ENCODE measurements around the gene EFNA5. TPM values are rescaled to one million over a fixed set of nuclear protein-coding genes. Genes with fewer than 3 reads are reported as not detected.
A peak's percentile ranks its signal among the peaks of the same experiment; 100 is the strongest.

The EFNA5 gene
- total RNA-seq, 4 donors from 2014 or later, result 6.8 to 17.9 (median 11.5) TPM

DNA sequence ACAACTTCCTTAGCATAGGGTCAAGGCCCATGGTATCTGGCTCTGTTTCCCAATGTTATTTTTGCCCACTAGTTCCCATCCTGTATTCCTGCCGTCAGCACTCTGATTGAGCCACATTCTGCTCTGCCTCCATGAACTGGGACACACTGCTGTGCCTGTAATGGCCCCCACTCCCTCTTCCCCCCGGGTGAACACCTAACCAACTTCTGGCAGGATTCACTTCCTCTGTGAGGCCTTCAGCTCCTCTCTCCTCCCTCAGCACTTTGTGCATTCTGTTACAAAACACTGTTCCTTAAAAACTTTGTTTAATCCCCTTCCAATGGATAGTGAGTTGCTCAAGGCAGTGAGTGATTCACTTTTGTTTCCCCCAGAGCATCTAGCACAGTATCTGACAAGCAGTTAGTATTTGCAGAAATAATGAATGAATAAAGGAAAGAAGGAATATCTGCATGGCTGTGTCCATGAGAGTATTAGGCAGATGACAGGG lies 183.6 kb downstream of the EFNA5 start:
- Histone ChIP-seq H3K27me3 (no peaks in the 10 kb centered on the region), H3K27ac (peak overlapping the region; percentile 43 to 57 (median 53)), H3K4me1 (peaks cover 10 to 14% (median 13%) of the 10 kb centered on the region in 3 donors), H3K4me3 (no peak overlapping the region), H3K36me3 (peaks cover 0 to 6% (median 0%) of the 10 kb centered on the region in 3 donors), H3K9me3 (no peaks in the 10 kb centered on the region)
- TF ChIP-seq, protein P1, sequence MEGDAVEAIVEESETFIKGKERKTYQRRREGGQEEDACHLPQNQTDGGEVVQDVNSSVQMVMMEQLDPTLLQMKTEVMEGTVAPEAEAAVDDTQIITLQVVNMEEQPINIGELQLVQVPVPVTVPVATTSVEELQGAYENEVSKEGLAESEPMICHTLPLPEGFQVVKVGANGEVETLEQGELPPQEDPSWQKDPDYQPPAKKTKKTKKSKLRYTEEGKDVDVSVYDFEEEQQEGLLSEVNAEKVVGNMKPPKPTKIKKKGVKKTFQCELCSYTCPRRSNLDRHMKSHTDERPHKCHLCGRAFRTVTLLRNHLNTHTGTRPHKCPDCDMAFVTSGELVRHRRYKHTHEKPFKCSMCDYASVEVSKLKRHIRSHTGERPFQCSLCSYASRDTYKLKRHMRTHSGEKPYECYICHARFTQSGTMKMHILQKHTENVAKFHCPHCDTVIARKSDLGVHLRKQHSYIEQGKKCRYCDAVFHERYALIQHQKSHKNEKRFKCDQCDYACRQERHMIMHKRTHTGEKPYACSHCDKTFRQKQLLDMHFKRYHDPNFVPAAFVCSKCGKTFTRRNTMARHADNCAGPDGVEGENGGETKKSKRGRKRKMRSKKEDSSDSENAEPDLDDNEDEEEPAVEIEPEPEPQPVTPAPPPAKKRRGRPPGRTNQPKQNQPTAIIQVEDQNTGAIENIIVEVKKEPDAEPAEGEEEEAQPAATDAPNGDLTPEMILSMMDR (IDR thresholded peaks at IDR 0.05), result no peak
- TF ChIP-seq POLR2A (IDR thresholded peaks at IDR 0.05), result no peak
- no peak for DNase-seq
- intact Hi-C loops (cut with DNase I), result no loop called here
- WGBS, 2 donors, result 28 to 32% methylated on average over 2 of the region's 2 CpGs

DNA sequence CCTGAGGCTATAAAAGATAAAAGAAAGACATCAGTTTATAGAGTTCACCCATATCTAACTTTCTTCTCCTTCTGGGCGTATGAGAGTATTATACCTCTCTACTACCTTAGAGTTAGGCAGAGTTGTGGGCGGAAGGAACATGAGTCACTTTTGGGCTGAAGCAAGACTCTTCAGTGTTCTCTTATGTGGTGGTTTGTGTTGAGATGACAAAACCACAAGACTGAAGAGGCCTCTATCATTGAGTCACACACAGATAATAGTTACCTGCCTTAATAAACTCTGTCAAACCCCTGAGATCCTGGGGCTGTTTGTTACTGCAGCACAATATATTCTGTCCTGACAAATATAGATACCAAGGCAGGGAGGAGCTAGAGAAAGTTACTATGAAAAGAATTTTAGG lies 184.2 kb downstream of the EFNA5 start:
- WGBS, 2 donors, result 36 to 41% methylated on average over 2 of the region's 2 CpGs
- DNase-seq, result no peak
- TF ChIP-seq, protein P1 (IDR thresholded peaks at IDR 0.05), result no peak
- no peak for TF ChIP-seq POLR2A (IDR thresholded peaks at IDR 0.05)
- peaks cover 0 to 6% (median 0%) of the 10 kb centered on the region in 3 donors for H3K36me3 ChIP-seq
- H3K4me1 ChIP-seq, result peaks cover 10 to 14% (median 13%) of the 10 kb centered on the region in 3 donors
- peak overlapping the region; percentile 43 to 57 (median 53) for H3K27ac ChIP-seq
- H3K9me3 ChIP-seq, result no peaks in the 10 kb centered on the region
- intact Hi-C loops (cut with DNase I), result no loop called here
- no peak overlapping the region for H3K4me3 ChIP-seq
- no peaks in the 10 kb centered on the region for H3K27me3 ChIP-seq

DNA sequence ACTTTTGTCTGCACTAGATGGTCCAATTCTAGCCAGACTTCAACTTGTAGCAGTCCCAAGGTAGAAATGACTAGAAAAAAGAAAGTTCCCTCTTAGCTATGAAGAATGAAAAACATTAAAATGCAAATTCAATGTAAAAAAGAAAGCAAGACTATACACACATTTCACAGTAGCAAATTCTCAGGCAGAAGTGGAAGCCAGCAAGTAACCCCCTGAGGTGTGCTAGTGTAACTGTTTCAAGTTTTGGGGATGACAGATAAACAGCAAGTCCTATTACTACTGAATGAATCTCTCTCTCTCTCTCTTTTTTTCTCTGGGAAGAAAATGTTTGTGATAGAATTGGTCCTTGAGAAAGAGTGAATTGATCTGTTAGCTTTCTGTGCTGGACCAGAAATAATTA lies 185.6 kb downstream of the EFNA5 start:
- intact Hi-C loops (cut with DNase I), result no loop called here
- DNase-seq, result no peak
- Histone ChIP-seq H3K9me3 (no peaks in the 10 kb centered on the region), H3K4me1 (peaks cover 10 to 14% (median 13%) of the 10 kb centered on the region in 3 donors), H3K36me3 (no peaks in the 10 kb centered on the region), H3K27ac (no peak overlapping the region), H3K27me3 (no peaks in the 10 kb centered on the region), H3K4me3 (no peak overlapping the region)
- TF ChIP-seq POLR2A (IDR thresholded peaks at IDR 0.05), result no peak
- TF ChIP-seq, protein P1 (IDR thresholded peaks at IDR 0.05), result no peak

DNA sequence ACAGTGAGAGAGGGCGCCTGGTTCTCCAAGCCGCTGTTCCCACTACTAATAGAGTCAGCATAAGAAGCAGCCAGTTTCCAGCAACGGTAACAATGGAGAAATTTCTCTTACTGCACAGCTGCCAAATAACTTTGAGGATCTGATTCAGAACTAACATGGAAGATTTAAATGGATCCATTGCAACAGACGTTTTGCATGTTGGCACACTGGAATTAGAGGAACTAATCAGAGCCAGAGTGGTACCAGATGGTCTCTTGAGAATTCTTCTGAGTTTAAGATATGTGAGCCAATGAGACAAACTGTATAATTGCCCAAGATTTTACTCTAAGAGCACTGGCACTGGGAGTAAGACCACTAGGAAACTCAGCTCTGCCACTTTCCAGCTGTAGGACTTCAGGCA lies 186.5 kb downstream of the EFNA5 start:
- Histone ChIP-seq H3K27me3 (no peaks in the 10 kb centered on the region), H3K27ac (no peak overlapping the region), H3K9me3 (no peaks in the 10 kb centered on the region), H3K4me1 (peaks cover 10 to 18% (median 13%) of the 10 kb centered on the region in 3 donors), H3K36me3 (no peaks in the 10 kb centered on the region), H3K4me3 (no peak overlapping the region)
- 64 to 70% methylated on average over 4 of the region's 4 CpGs for WGBS, 2 donors
- no peak for DNase-seq
- intact Hi-C loops (cut with DNase I), result no loop called here
- TF ChIP-seq, protein P1 (IDR thresholded peaks at IDR 0.05), result no peak
- no peak for TF ChIP-seq POLR2A (IDR thresholded peaks at IDR 0.05)

DNA sequence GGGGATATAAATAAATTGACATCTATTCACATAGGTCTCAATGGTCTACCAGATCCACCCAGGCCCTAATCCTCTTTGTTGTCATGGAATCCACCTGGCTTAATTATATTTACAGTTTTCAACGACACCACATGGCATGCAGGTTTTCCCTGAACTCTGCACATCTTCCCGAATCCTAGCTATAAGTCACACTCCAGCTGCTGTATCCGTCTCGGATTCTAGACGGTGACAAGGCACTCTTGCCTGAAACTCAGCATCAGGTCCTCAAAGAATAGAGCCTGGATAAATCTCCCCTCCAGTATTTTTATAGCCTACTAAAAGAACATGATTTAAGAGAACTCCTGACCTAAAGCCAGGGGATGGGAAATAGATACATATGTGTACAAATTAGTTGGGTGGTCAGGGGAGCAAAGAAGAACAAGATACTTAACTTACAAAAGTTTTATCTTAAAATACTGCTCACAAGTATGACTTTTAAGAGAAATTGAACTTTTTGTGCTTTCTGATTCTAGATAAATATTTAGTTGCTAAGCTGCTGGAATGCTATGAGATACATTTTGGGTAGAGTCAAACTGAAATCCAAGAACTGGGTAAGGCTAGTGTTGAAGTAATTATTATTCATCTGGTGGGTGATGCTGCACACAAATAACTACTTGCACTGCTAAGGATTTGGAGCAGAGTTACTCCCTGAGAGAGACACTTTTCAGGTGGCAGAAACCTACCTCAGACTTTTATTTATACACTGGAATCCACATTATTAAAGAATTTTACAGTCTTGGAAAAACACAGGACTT lies 187.3 kb downstream of the EFNA5 start:
- 84 to 85% methylated on average over 5 of the region's 5 CpGs for WGBS, 2 donors
- H3K4me3 ChIP-seq, result no peak overlapping the region
- H3K9me3 ChIP-seq, result no peaks in the 10 kb centered on the region
- no peaks in the 10 kb centered on the region for H3K27me3 ChIP-seq
- no peaks in the 10 kb centered on the region for H3K36me3 ChIP-seq
- H3K27ac ChIP-seq, result no peak overlapping the region
- intact Hi-C loops (cut with DNase I), result no loop called here
- peaks cover 13 to 27% (median 15%) of the 10 kb centered on the region in 3 donors for H3K4me1 ChIP-seq
- DNase-seq, result no peak
- no peak for TF ChIP-seq POLR2A (IDR thresholded peaks at IDR 0.05)
- TF ChIP-seq, protein P1 (IDR thresholded peaks at IDR 0.05), result no peak

Measured in esophagus squamous epithelium (tissue), 5 donors.